Memory B cell (primary cell): ENCODE measurements around the gene ISG15.
A peak's percentile ranks its signal among the peaks of the same experiment; 100 is the strongest.

Source experiments
- ATAC-seq: fragments of 150-1000 bp; cut with Tn5 transposase; 2 replicates; pipeline ENCODE4 v1.10.0; 2021; ENCODE audit warnings: low read depth, mild to moderate bottlenecking, moderate library complexity
- DNase-seq, 2 donors: peaks; one replicate each; pipeline ENCODE4 v3.0.0; 2022; ENCODE audit warnings: low spot score in 2 of 2
- H3K27ac Mint-ChIP-seq: one replicate; pipeline ENCODE4 v1.8.0; 2022; ENCODE audit warnings: mild to moderate bottlenecking, moderate library complexity, mixed read lengths
- H3K27me3 Mint-ChIP-seq: one replicate; pipeline ENCODE4 v1.8.0; 2022; ENCODE audit warnings: mixed read lengths
- H3K36me3 Mint-ChIP-seq: one replicate; pipeline ENCODE4 v1.8.0; 2022; ENCODE audit warnings: mild to moderate bottlenecking, mixed read lengths
- H3K4me1 Mint-ChIP-seq: one replicate; pipeline ENCODE4 v1.8.0; 2022; ENCODE audit warnings: mixed read lengths
- H3K4me3 Mint-ChIP-seq: one replicate; pipeline ENCODE4 v1.8.0; 2022; ENCODE audit warnings: mild to moderate bottlenecking, moderate library complexity, mixed read lengths
- H3K9me3 Mint-ChIP-seq: one replicate; pipeline ENCODE4 v1.8.0; 2022; ENCODE audit warnings: mixed read lengths

ISG15 gene

DNA sequence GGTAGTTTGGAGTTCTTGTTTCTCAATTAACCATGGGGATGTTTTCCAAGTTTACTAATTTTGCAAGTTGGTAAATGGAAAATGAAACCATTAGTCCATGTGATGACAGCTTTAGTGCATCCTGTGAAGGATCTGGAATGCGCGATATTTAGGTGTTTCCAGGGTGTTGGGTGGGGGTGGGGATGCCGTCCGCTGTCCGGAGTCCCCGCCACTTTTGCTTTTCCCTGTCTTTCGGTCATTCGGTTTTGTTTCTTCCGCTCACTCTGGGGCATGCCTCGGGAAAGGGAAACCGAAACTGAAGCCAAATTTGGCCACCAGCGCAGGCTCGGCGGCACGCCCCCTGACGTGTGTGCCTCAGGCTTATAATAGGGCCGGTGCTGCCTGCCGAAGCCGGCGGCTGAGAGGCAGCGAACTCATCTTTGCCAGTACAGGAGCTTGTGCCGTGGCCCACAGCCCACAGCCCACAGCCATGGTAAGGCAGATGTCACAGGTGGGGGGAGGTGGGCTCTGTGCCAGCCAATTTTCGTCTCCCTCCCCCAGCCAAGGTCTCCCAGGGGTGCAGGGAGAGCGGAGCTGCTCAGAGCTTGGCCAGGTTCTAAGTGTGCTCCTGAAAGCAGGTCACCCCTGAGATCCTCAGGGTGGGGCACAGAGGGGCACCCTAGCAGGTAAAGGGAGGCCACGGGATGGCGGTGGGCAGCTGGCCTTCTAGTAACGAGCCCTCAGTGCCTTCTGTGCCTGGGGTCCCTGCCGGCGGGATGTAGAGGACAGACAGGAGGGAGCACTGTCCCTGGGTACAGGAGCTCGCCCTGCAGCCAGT is at the start of gene ISG15:
ISG15 (plus strand) TSS at position 393 of the 817 bp plus-strand sequence; CDS start at position 470, 77 bp downstream.
- H3K27me3 Mint-ChIP-seq = peaks cover 5% of the 10 kb centered on the region
- H3K4me1 Mint-ChIP-seq = peaks cover 21% of the 10 kb centered on the region
- H3K36me3 Mint-ChIP-seq = peaks cover 1% of the 10 kb centered on the region
- ATAC-seq (peak; percentile 94), DNase-seq (peak; percentile 79 to 80)
- no peaks in the 10 kb centered on the region for H3K9me3 Mint-ChIP-seq
- peak within 1 kb of the TSS; percentile 97 for H3K4me3 Mint-ChIP-seq
- H3K27ac Mint-ChIP-seq = peak within 1 kb of the TSS; percentile 96

DNA sequence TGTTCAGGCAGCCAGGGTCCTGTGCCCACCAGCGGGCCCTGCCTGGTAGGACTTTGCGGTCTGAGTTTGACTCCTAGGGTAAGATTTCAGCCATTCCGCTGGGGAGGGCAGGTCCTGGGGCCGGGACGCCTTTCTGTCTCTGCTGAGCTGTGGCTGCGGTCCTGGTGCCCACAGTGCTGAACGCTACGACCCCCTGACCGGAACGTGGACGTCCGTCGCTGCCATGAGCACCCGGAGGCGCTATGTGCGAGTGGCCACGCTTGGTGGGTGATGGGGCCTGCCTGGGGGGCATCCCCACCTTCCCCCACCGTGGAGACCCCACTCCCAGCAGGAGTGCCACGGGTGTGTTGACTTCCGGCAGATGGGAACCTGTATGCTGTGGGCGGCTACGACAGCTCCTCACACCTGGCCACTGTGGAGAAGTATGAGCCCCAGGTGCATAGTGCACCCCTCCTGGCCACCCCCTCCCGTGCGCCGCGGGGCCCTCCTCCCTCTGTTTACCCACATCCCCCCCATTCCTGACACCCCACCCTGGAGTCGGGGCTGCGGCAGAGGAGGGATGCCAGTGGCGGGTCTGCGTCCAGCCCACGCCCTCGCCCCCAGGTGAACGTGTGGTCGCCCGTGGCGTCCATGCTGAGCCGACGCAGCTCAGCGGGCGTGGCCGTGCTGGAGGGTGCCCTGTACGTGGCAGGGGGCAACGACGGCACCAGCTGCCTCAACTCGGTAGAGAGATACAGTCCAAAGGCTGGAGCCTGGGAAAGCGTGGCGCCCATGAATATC is 49.4 kb upstream of the ISG15 start:
- Mint-ChIP-seq H3K4me1 (peaks cover 6% of the 10 kb centered on the region), H3K27ac (no peak overlapping the region), H3K36me3 (peaks cover 1% of the 10 kb centered on the region), H3K4me3 (no peak overlapping the region), H3K9me3 (no peaks in the 10 kb centered on the region), H3K27me3 (peaks cover 4% of the 10 kb centered on the region)
- DNase-seq = no peak
- no peak for ATAC-seq

DNA sequence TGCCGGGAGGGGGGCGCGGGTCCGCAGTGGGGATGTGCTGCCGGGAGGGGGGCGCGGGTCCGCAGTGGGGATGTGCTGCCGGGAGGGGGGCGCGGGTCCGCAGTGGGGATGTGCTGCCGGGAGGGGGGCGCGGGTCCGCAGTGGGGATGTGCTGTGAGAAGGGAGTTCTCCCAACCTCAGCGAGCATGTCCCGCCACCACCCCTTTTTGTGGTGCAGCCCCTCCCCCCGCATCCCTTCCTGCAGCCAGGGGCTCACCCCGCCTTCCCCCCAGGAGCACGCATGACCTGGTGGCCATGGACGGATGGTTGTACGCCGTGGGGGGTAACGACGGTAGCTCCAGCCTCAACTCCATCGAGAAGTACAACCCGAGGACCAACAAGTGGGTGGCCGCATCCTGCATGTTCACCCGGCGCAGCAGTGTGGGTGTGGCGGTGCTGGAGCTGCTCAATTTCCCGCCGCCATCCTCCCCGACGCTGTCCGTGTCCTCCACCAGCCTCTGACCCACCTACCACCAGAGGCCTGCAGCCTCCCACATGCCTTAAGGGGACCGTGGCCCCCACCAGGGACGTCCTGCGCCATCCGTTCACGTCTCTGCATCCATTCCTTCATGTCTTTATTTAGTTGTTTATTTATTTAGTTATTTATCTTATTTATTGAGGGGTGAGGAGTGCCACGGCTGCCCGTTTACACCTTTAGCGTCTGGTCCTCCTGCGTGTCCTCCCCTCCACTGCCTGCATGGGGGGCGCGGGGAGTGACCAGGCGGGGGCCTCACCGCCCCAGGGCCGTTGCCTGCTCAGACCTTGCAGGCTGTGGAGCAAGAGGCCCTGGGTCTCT is 48.4 kb upstream of the ISG15 start:
- Mint-ChIP-seq H3K9me3 (no peaks in the 10 kb centered on the region), H3K36me3 (peaks cover 1% of the 10 kb centered on the region), H3K4me1 (peaks cover 6% of the 10 kb centered on the region), H3K27me3 (peaks cover 11% of the 10 kb centered on the region), H3K4me3 (peak overlapping the region; percentile 25), H3K27ac (no peak overlapping the region)
- no peak for ATAC-seq
- DNase-seq = no peak

DNA sequence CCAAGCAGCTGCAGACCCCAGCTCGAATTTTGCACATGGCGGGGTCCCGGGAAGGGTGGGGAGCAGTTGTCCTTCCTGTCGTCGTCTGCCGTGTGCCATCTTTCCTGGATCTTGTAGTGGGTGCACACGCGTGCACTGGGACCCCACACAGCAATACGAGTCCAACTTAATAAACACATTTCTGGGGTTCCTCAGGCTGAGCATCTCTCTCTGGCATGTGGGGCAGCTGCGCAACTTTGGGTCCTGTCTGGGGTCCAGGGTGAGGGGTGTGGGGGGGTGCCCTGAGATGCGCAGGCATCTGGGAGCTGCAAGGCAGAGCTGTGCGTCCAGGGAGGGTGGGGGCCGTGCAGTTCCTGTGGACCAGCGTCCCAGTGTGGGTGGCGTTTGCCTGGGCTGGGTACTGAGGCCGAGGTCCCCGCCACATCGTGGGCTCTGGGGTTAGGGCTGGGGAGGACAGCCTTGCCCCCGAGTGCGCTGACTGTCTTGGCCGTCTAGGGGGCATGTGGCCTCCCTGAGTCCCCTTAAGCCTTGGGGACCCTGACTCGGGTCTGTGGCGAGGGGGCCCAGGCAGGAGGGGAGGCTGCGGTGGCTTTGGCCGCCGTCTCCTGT is 47.7 kb upstream of the ISG15 start:
- Mint-ChIP-seq H3K4me3 (peak overlapping the region; percentile 60), H3K4me1 (peaks cover 6% of the 10 kb centered on the region), H3K9me3 (no peaks in the 10 kb centered on the region), H3K36me3 (peaks cover 1% of the 10 kb centered on the region), H3K27ac (no peak overlapping the region), H3K27me3 (peaks cover 11% of the 10 kb centered on the region)
- ATAC-seq (no peak), DNase-seq (no peak)

DNA sequence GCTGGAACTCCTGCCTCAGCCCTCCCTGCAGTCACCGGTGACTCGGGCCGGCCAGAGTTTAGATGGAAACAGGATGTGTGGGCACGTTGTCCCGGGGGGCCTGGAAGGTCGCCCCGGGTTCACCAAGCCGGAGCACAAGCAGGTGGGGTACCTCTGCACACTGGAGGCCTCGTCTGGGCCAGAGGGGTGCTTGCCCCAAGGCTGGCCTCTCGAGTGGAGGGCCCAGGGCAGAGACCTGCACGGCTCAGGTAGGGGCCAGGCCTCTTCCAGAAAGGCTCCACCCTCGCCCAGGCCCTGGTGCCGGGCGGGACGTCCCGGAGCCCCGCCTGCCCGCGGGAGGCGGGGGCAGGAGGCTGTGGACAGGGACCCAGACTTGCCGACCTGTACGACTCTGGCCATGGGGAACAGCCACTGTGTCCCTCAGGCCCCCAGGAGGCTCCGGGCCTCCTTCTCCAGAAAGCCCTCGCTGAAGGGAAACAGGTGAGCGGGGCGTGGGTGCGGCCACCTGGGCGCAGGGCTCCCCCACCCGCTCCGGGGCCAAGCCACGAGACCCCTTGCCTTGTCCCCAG is 47.1 kb upstream of the ISG15 start, which contains the start of gene PLEKHN1:
PLEKHN1 (plus strand) TSS at position 348 of the 569 bp plus-strand sequence; CDS start at position 398, 50 bp downstream.
- peak within 1 kb of the TSS; percentile 77 for H3K4me3 Mint-ChIP-seq
- ATAC-seq (peak; percentile 54), DNase-seq (no peak)
- H3K36me3 Mint-ChIP-seq = peaks cover 1% of the 10 kb centered on the region
- H3K27ac Mint-ChIP-seq = no peak within 1 kb of the TSS
- H3K4me1 Mint-ChIP-seq = peaks cover 6% of the 10 kb centered on the region
- H3K27me3 Mint-ChIP-seq = peaks cover 11% of the 10 kb centered on the region
- H3K9me3 Mint-ChIP-seq = no peaks in the 10 kb centered on the region

DNA sequence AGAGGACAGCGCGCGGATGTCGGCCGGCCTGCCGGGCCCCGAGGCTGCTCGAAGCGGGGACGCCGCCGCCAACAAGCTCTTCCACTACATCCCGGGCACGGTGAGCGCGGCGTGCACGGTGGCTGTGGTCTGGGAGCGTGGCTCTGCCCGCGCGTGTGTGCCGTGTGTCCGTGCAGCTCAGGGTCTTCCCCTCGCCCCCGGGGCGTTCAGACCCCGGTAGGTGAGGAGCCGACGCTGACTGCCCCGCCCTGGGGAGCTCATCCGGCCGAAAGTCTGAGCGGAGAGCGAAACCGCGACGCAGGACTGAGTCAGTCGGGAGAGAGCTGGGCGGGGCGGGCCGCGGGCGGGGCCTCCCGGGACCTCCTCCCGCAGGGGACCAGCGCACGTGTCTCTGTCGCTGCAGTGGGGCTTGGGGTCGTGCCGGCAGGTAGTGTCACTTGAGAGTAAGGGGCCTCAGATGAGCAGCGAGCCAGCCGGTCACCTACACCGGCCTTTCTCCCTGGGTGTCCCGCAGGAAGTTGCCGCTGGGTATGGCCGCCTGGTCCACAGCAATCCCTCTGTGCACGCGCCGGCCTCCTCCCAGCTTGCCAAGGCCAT is 46.5 kb upstream of the ISG15 start:
- Mint-ChIP-seq H3K36me3 (peaks cover 1% of the 10 kb centered on the region), H3K9me3 (no peaks in the 10 kb centered on the region), H3K4me3 (peak overlapping the region; percentile 77), H3K27me3 (peaks cover 11% of the 10 kb centered on the region), H3K27ac (no peak overlapping the region), H3K4me1 (peaks cover 6% of the 10 kb centered on the region)
- ATAC-seq (peak; percentile 81), DNase-seq (peak in 1 of 2 donors; percentile 44)

DNA sequence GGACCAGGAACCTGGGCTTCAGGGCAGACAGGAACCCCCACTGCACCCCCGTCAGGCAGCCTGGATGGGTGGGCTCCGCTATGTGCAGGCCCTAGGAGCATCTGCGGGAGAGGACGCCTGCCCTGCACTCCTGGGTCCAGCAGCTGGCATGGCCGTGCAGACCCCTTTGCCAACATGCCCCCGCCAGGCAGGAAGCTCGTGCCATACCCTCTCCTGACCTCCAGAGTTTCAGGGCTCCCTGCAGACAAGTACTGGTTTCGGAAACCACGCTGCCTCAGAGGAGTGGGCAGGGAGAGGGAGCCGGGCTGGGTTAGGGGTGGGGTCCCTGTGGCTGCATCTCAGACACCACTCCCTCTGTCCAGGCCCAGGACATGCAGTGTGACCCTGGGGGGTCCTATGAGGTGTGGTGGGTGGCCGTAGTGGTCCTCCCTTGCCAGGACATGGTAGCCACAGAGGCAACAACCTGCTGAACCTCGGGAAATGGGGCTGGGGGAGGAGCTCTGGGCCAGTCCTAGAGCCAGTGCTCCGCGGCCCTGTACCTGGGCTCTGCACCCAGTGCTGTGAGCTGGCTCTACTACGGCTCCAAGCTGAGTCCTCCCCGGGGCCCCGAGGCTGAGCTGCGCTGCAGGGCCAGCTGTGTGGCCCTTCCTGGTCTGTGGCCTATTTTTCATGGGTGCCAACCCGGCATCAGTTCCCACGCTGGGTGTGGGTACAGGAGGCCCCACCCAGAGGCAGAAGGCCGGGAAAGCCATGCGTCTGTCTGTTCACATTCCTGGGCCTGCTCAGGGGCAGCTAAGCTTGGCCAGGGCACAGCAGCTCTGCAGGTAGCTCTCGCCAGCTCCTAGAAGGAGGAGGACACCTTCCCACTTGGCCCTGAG is 45.6 kb upstream of the ISG15 start:
- no peaks in the 10 kb centered on the region for H3K9me3 Mint-ChIP-seq
- H3K27me3 Mint-ChIP-seq = peaks cover 11% of the 10 kb centered on the region
- peaks cover 1% of the 10 kb centered on the region for H3K36me3 Mint-ChIP-seq
- peaks cover 3% of the 10 kb centered on the region for H3K4me1 Mint-ChIP-seq
- DNase-seq (no peak), ATAC-seq (no peak)
- H3K4me3 Mint-ChIP-seq = peak overlapping the region; percentile 37
- no peak overlapping the region for H3K27ac Mint-ChIP-seq

DNA sequence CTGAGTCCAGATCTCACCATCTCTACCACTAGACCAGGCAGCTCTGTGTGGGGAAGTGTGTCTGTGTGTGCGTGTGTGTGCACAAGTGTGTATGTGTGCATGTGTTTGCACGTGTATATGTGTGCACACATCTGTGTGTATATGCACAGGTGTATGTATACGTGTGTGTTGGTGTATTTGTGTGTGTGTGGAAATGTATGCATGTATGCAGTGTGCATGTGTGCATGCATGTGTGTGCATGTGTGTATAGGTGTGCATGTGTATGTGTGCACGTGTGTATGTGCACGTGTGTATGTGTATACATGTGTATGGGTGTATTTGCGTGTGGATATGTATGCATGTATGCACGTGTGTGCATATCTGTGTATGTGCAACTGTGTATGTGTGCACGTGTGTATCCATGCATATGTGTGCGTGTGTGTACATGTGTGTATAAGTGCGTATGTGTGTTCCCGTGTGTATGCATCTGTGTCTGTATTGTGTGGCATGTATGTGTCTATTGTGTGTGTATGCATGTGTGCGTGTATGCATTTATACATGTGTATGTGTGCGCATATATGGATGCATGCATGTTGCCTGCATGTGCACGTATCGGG is 43.9 kb upstream of the ISG15 start:
- Mint-ChIP-seq H3K4me3 (no peak overlapping the region), H3K4me1 (peaks cover 3% of the 10 kb centered on the region), H3K27ac (no peak overlapping the region), H3K36me3 (peaks cover 1% of the 10 kb centered on the region), H3K9me3 (no peaks in the 10 kb centered on the region), H3K27me3 (peaks cover 14% of the 10 kb centered on the region)
- DNase-seq (no peak), ATAC-seq (no peak)

DNA sequence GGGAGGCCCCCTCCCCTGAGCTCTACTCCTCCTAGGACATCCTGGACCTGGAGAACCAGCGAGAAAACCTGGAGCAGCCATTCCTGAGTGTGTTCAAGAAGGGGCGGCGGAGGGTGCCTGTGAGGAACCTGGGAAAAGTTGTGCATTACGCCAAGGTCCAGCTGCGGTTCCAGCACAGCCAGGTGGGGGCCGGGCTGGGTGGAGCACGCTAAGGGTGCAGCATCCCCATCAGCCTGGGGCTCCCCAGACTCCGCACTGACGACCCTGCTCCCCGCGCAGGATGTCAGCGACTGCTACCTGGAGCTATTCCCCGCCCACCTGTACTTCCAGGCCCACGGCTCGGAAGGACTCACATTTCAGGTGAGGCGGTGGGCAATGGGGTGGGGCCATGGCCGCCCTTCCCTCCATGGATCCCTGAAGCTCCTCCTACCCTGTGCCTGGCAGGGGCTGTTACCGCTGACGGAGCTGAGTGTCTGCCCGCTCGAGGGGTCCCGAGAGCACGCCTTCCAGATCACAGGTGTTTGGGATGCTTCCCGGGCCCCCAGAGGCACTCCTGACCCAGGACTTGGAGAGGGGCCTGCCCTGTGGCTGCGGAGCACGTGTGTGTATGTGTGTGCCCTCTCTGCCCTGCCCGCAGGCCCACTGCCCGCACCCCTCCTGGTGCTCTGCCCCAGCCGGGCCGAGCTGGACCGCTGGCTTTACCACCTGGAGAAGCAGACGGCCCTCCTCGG is 42.9 kb upstream of the ISG15 start:
- no peak for DNase-seq
- no peaks in the 10 kb centered on the region for H3K36me3 Mint-ChIP-seq
- ATAC-seq = no peak
- H3K4me3 Mint-ChIP-seq = no peak overlapping the region
- H3K9me3 Mint-ChIP-seq = no peaks in the 10 kb centered on the region
- peaks cover 19% of the 10 kb centered on the region for H3K27me3 Mint-ChIP-seq
- no peak overlapping the region for H3K27ac Mint-ChIP-seq
- peaks cover 3% of the 10 kb centered on the region for H3K4me1 Mint-ChIP-seq

DNA sequence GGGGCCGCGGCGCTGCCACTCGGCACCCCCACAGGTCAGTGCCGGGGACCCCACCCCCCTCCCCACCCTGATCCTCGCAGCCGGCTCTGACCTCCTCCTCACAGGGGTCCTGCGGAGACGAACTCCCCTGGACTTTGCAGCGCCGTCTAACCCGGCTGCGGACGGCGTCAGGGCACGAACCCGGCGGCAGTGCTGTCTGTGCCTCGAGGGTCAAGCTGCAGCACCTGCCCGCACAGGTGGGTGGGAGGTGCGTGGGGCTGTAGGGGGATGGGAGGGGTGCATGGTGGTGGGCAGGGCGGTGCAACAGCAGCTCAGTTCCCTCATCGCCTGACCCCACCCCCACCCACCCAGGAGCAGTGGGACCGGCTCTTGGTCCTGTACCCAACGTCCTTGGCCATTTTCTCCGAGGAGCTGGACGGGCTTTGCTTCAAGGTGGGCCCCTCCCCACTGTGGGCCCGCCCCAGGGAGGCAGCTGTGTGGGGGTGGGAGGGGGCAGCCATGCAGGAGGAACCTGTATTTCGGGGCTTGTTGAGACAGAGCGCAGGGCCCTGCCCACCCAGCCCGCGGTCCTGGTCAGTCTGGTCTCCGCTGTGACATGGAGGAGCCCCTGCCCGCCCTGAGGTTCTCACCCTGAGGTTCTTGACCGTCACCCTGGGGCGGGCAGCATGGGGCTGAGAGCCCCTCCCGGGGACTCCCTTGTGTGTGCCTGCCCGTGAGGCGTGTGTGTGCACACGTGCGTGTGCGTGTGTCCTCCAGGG is 42.1 kb upstream of the ISG15 start:
- DNase-seq = no peak
- H3K4me3 Mint-ChIP-seq = no peak overlapping the region
- no peak overlapping the region for H3K27ac Mint-ChIP-seq
- H3K9me3 Mint-ChIP-seq = no peaks in the 10 kb centered on the region
- peaks cover 3% of the 10 kb centered on the region for H3K4me1 Mint-ChIP-seq
- ATAC-seq = no peak
- no peaks in the 10 kb centered on the region for H3K36me3 Mint-ChIP-seq
- peaks cover 23% of the 10 kb centered on the region for H3K27me3 Mint-ChIP-seq
